Measurements from ENCODE around the gene ARL1. TPM values are rescaled to one million over a fixed set of nuclear protein-coding genes. Genes with fewer than 3 reads are reported as not detected.

Gene ARL1
- total RNA-seq, 3 donors from 2014 or later: 65.1 to 102 (median 89.1) TPM

- TF ChIP-seq, protein P1, sequence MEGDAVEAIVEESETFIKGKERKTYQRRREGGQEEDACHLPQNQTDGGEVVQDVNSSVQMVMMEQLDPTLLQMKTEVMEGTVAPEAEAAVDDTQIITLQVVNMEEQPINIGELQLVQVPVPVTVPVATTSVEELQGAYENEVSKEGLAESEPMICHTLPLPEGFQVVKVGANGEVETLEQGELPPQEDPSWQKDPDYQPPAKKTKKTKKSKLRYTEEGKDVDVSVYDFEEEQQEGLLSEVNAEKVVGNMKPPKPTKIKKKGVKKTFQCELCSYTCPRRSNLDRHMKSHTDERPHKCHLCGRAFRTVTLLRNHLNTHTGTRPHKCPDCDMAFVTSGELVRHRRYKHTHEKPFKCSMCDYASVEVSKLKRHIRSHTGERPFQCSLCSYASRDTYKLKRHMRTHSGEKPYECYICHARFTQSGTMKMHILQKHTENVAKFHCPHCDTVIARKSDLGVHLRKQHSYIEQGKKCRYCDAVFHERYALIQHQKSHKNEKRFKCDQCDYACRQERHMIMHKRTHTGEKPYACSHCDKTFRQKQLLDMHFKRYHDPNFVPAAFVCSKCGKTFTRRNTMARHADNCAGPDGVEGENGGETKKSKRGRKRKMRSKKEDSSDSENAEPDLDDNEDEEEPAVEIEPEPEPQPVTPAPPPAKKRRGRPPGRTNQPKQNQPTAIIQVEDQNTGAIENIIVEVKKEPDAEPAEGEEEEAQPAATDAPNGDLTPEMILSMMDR (IDR thresholded peaks at IDR 0.05): no peak
- TF ChIP-seq POLR2A (IDR thresholded peaks at IDR 0.05) (no peak), POLR2AphosphoS5 (IDR thresholded peaks at IDR 0.05) (no peak)
- Histone ChIP-seq H3K27ac (no peak overlapping the region), H3K4me3 (no peak overlapping the region), H3K36me3 (peaks cover 9% of the 10 kb centered on the region), H3K27me3 (no peaks in the 10 kb centered on the region), H3K9me3 (no peaks in the 10 kb centered on the region), H3K4me1 (no peaks in the 10 kb centered on the region)
- intact Hi-C loops (cut with DNase I; ENCODE audit: low total_unique reads): no loop called here
- DNase-seq (ENCODE audit: low spot score in 2 of 2): no peak
These were observed 46.1 kb downstream of the ARL1 start for GRCh38 chr12:101361455-101361854.

- no peaks in the 10 kb centered on the region for H3K9me3 ChIP-seq
- no peak overlapping the region for H3K4me3 ChIP-seq
- H3K27ac ChIP-seq: no peak overlapping the region
- intact Hi-C loops (cut with DNase I; ENCODE audit: low total_unique reads): no loop called here
- DNase-seq (ENCODE audit: low spot score in 2 of 2): no peak
- no peak for TF ChIP-seq POLR2AphosphoS5 (IDR thresholded peaks at IDR 0.05)
- TF ChIP-seq POLR2A (IDR thresholded peaks at IDR 0.05): no peak
- TF ChIP-seq, protein P1 (IDR thresholded peaks at IDR 0.05): no peak
- peaks cover 9% of the 10 kb centered on the region for H3K36me3 ChIP-seq
- H3K4me1 ChIP-seq: no peaks in the 10 kb centered on the region
- H3K27me3 ChIP-seq: no peaks in the 10 kb centered on the region
These were observed 50.8 kb downstream of the ARL1 start for GRCh38 chr12:101356794-101357193.

GRCh38 chr12:101351682-101352081, 55.9 kb downstream of the ARL1 start:
- Histone ChIP-seq H3K27ac (no peak overlapping the region), H3K9me3 (no peaks in the 10 kb centered on the region), H3K4me1 (no peaks in the 10 kb centered on the region), H3K36me3 (peaks cover 19% of the 10 kb centered on the region), H3K4me3 (no peak overlapping the region), H3K27me3 (no peaks in the 10 kb centered on the region)
- TF ChIP-seq, protein P1 (IDR thresholded peaks at IDR 0.05): no peak
- no peak for TF ChIP-seq POLR2AphosphoS5 (IDR thresholded peaks at IDR 0.05)
- no peak for TF ChIP-seq POLR2A (IDR thresholded peaks at IDR 0.05)
- intact Hi-C loops (cut with DNase I; ENCODE audit: low total_unique reads): no loop called here
- DNase-seq (ENCODE audit: low spot score in 2 of 2): no peak

DNA sequence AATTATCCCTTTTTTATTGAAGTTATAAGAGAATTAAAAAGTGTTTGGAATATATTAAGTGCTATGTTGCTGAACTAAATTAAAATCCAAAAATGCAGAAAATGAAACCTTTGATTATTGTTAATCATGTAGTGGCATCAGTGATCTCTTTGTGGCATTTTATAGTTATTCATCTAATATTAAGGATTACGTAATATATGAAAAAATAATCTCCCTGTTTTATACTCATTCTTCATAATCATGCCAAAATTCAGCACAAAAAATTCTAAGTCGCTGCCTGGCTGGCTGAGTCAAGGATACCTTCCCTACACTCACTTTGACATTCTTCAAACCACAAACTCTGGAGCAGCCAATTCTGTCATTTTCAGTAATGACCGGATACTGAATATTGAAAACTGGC, 63.7 kb downstream of the ARL1 start:
- Histone ChIP-seq H3K9me3 (no peaks in the 10 kb centered on the region), H3K27me3 (no peaks in the 10 kb centered on the region), H3K4me1 (no peaks in the 10 kb centered on the region), H3K27ac (no peak overlapping the region), H3K36me3 (peaks cover 16% of the 10 kb centered on the region), H3K4me3 (no peak overlapping the region)
- DNase-seq (ENCODE audit: low spot score in 2 of 2): no peak
- intact Hi-C loops (cut with DNase I; ENCODE audit: low total_unique reads): no loop called here
- no peak for TF ChIP-seq POLR2AphosphoS5 (IDR thresholded peaks at IDR 0.05)
- TF ChIP-seq, protein P1 (IDR thresholded peaks at IDR 0.05): no peak
- TF ChIP-seq POLR2A (IDR thresholded peaks at IDR 0.05): no peak

Other genes with a start within 250 kb of the ARL1 start
- under 1 TPM in 2 of 3 donors, not detected in 1; 0.29 to 0.33 TPM for gene SLC5A8, start 197.5 kb downstream of the ARL1 start, total RNA-seq
- 10 to 100 TPM; 12.5 to 24.4 (median 17.0) TPM for gene UTP20, start 127.7 kb downstream of the ARL1 start, total RNA-seq
- gene SPIC, start 67.6 kb upstream of the ARL1 start, total RNA-seq: not detected
- 100 to 1,000 TPM in 1 of 3 donors, 10 to 100 TPM in 1, under 1 TPM in 1; 0.64 to 395 (median 92.2) TPM for gene MYBPC1, start 187.2 kb upstream of the ARL1 start, total RNA-seq

All from breast epithelium (tissue), 4 donors.